Right forelimb (tissue), 1 donor: ENCODE data around the gene ENTPD3.

Experiments
- DNase-seq: peaks from one replicate; pipeline ENCODE4 v3.0.0-alpha.2; 2018

ENTPD3 gene

DNA sequence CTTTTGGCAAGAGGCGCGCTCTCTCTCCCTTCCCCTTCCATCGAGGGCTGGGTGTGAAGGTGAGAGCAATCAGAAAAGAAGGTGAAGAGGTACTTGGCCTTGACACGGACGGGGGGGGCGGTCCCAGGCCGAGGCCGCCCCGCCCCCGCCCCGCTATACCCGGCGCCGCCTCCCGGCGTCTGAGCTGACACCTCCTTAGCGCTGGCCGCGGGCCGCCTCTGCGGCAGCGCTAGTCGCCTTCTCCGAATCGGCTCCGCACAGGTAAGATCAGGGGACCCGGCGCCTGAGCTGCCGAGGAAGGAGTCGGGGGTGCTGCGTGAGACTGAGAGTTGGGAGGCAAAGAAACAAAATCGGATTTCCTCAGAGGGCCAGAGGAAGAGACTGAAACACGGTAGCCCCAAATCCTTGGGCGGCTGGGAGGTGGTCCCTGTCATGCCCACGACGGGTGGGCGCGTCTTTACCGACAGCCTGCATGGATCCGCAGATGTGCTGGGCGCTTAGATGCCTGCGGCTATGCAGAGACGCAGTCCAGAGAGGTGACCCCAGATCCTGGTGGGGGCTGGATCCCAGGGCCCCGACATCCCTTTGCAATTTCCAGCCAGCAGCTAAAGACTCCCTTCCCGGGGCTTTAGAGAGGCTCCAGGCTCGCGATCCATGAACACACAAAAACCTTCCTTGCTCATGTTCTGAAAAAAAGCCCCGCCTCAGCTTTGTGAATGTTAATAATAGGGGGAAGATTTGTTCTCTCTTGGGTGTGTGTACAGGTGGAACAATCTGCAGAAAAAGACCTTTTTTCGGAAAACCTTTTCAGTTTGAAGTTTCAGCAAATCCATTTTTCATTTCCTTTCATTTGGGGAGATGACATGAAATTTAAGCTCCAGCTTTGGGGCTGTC is at the start of gene ENTPD3:
Gene ENTPD3, plus strand, starts transcription at position 184 of the 894 bp plus-strand sequence. CDS start 874 bp downstream, outside the sequence.
- no peak for DNase-seq

- DNase-seq = no peak
Observed at GRCh38 chr3:40339871-40340270, 47.1 kb upstream of the ENTPD3 start.

GRCh38 chr3:40340541-40341170 is 46.3 kb upstream of the ENTPD3 start:
- DNase-seq = no peak

DNA sequence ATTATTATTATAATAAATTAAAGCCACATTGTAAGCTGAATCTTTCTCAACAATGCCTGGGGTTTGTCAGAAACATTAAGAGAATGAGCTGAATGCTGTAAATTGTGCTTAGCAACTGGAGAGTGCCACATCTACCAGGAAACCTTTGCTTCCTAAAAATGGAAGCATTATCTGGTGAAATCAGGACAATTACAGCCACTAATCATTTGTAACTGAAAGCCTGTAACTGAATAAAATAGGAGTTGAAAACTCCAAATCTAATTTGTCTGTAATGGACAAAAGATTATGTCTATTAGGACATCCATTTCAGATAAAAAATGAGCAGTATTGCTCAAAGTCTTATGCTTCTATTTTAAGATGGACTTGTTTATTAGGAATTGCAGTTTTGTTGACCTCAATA is 45.3 kb upstream of the ENTPD3 start:
- no peak for DNase-seq

GRCh38 chr3:40350529-40350928 is 36.5 kb upstream of the ENTPD3 start:
- no peak for DNase-seq

- no peak for DNase-seq
Observed at GRCh38 chr3:40355410-40355809, 31.6 kb upstream of the ENTPD3 start.

DNA sequence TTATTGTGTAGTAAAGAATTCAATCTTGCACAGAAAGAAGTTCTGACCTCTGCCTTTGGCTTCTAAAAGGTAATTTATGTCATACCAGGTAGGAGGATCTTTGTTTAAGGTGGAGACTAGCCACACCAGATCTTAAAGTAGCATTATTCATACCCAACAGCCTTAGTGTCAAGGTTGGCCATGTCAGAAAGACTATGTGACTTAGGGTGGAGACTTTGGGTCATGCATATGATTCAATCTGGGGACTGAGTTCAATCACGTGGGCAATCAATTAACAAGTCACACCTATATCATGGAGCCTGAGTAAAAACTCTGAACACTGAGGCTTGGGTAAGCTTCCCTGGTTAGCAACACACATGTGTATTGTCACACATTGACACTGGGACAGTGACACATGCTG is 28.5 kb upstream of the ENTPD3 start:
- DNase-seq = no peak

DNA sequence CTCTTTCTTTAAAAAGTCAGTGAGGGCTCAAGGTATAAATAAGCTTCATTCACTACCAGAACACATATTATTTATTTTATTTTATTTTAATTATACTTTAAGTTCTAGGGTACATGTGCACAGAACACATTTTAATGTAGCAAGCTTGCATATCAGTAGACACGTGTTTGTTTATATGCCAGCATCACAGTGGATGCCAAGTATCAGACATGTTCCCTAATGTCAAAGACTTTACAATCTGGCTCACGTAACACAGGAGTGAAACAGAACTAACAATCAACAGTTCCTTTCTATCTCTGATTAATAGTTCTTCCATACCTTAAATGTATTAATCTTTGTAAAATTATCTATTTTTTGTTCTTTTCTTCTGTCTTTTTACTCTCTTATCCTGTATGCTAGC is 23.3 kb upstream of the ENTPD3 start:
- DNase-seq = no peak

GRCh38 chr3:40366203-40367162 is 20.5 kb upstream of the ENTPD3 start:
- DNase-seq = no peak

- no peak for DNase-seq
Observed at GRCh38 chr3:40369716-40370115, 17.3 kb upstream of the ENTPD3 start.

- DNase-seq = no peak
Observed at GRCh38 chr3:40377822-40378221, 9.2 kb upstream of the ENTPD3 start.

GRCh38 chr3:40379674-40380306 is 7.2 kb upstream of the ENTPD3 start:
- no peak for DNase-seq

- no peak for DNase-seq
Observed at GRCh38 chr3:40381904-40382616, 4.9 kb upstream of the ENTPD3 start.

- DNase-seq = no peak
Observed at GRCh38 chr3:40382617-40382979, 4.4 kb upstream of the ENTPD3 start.

- no peak for DNase-seq
Observed at GRCh38 chr3:40386213-40386612, 771 bp upstream of the ENTPD3 start.

GRCh38 chr3:40387895-40388254 is 891 bp downstream of the ENTPD3 start:
- no peak for DNase-seq

- DNase-seq = no peak
Observed at GRCh38 chr3:40396406-40396805, 9.4 kb downstream of the ENTPD3 start.

GRCh38 chr3:40397129-40397528 is 10.1 kb downstream of the ENTPD3 start:
- no peak for DNase-seq

DNA sequence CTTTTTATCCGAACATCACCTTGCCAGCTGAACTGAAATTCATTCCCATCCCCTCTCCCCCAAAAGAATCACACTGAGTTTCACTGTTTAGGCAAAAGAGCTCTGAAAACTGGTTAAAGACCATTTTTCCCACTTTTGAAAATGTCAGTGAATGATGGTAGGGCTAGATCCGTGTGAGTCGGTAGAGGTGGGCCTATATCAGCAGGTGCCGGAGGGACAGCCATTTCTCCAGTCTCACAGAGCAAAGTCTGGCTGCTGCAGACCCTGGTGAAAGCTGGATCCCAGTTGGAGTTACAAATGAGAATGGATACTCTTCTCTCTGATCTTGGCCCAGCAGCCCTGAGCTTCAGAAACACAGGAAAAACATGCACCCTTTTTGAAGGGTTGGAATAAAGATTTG is 10.9 kb downstream of the ENTPD3 start:
- DNase-seq = no peak

DNA sequence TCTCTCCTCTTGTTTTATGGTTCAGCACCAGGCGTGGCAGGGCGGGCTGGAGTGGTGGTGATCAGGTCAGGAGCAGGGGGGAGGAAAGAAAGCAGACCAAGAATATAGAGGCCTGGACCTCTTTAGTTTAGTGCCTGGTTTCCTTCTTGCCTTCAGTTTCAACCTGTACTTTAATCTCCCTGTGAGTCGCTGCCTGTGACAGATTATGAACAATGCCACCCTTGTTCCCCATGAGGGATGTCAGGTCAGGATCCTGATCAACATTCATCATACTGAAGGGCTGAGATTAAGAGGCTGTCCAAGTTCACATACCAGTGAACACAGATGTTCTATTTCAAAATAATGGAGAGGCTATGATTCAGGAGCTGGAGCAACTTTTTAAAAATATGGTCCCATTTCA is 11.4 kb downstream of the ENTPD3 start:
- no peak for DNase-seq

GRCh38 chr3:40404591-40405198 is 17.7 kb downstream of the ENTPD3 start:
- DNase-seq = no peak

- no peak for DNase-seq
Observed at GRCh38 chr3:40407007-40407406, 20.0 kb downstream of the ENTPD3 start.
